HepG2 (cell line): ENCODE data around the gene ZSWIM5. TPM values are rescaled to one million over a fixed set of nuclear protein-coding genes. Genes with fewer than 3 reads are reported as not detected.

Source experiments
- ATAC-seq: fragments of 200-7000 bp; cut with Tn5 transposase; 3 replicates; pipeline ENCODE4 v1.9.1; 2020; ENCODE audit warnings: mild to moderate bottlenecking, moderate library complexity
- BruUV-seq: library from RNA; stranded (reverse); fragments of 400-500 nt; replicated peaks from 2 replicates; lab custom pipeline; 2021; lab: Mats Ljungman, UMichigan
- CTCF ChIA-PET: fragments of 300-600 bp; formaldehyde crosslinking; extraction: SDS; loops from one replicate; lab custom pipeline; 2021; ENCODE audit warnings: low total read pairs, inconsistent platforms, low intra/inter-chr PET ratio; lab: Yijun Ruan, JAX
- POLR2A ChIA-PET: fragments of 350-600 bp; sonication (Branson Sonifier 250); formaldehyde crosslinking; loops from one replicate; lab custom pipeline; 2020; ENCODE audit warnings: antibody characterized with exemption, inconsistent platforms; lab: Yijun Ruan, JAX
- DNase-seq: peaks from one replicate; pipeline ENCODE4 v3.0.0-alpha.2; 2015; ENCODE audit warnings: low spot score
- FAIRE-seq: peaks from 3 replicates; lab custom pipeline; 2011; peaks lifted over from hg19 to GRCh38; lab: Jason Lieb, UNC
- H2AFZ ChIP-seq: one replicate; pipeline ENCODE4 v1.6.1; 2011; ENCODE audit warnings: low read length, inconsistent platforms
- H3K27ac ChIP-seq: fragments of 300-600 bp; 3 replicates; pipeline ENCODE4 v1.8.0; 2011; ENCODE audit warnings: mixed run types, mild to moderate bottlenecking, mixed read lengths, low read length, inconsistent platforms; ENCODE audit not compliant: insufficient read depth; ENCODE audit errors: extremely low read length
- H3K27me3 ChIP-seq, 2 experiments: fragments of 200-600 bp in 1 of 2; 2 replicates in 1 of 2; 3 replicates in 1 of 2; pipeline versions ENCODE4 v1.6.0 to v1.8.0; 2011; ENCODE audit warnings: low read length in 2 of 2, mild to moderate bottlenecking in 2 of 2, moderate library complexity in 2 of 2, inconsistent platforms in 1 of 2; ENCODE audit not compliant: insufficient read depth in 2 of 2, control insufficient read depth in 1 of 2
- H3K36me3 ChIP-seq, 2 experiments: fragments of 200-600 bp in 1 of 2; replicated peaks in 1 of 2; 2 replicates in 1 of 2; 3 replicates in 1 of 2; pipeline versions ENCODE4 v1.5.1 to v1.8.0; 2011; ENCODE audit warnings: low read length in 2 of 2, inconsistent platforms in 1 of 2; ENCODE audit not compliant: insufficient read depth in 2 of 2, control insufficient read depth in 1 of 2
- H3K4me1 ChIP-seq: 2 replicates; pipeline ENCODE4 v1.5.1; 2012; ENCODE audit warnings: low read length, inconsistent platforms; ENCODE audit not compliant: insufficient read depth
- H3K4me2 ChIP-seq: 2 replicates; pipeline ENCODE4 v1.6.0; 2011; ENCODE audit warnings: low read depth, low read length, inconsistent platforms
- H3K4me3 ChIP-seq, 3 experiments: fragments of 200-600 bp in 1 of 3; sonication (generic), shearing (Covaris generic) in 1 of 3; replicated peaks in 1 of 3; 2 replicates each; pipeline ENCODE4 v1.5.1; 2011 to 2016; ENCODE audit warnings: low read length in 3 of 3, inconsistent platforms in 2 of 3, low read depth in 2 of 3, mild to moderate bottlenecking in 2 of 3, control low read depth in 1 of 3, mixed read lengths in 1 of 3; ENCODE audit not compliant: insufficient read depth in 1 of 3
- H3K79me2 ChIP-seq: one replicate; pipeline ENCODE4 v1.6.1; 2011; ENCODE audit warnings: low read length, inconsistent platforms; ENCODE audit not compliant: insufficient read depth
- H3K9ac ChIP-seq: 2 replicates; pipeline ENCODE4 v1.6.0; 2011; ENCODE audit warnings: mild to moderate bottlenecking, low read depth, low read length, inconsistent platforms; ENCODE audit not compliant: insufficient read depth
- H3K9me3 ChIP-seq: 2 replicates; pipeline ENCODE4 v1.5.1; 2012; ENCODE audit warnings: mild to moderate bottlenecking, low read length
- H4K20me1 ChIP-seq: 2 replicates; pipeline ENCODE4 v1.6.0; 2011; ENCODE audit warnings: inconsistent platforms, mild to moderate bottlenecking, low read length, moderate library complexity; ENCODE audit not compliant: insufficient read depth
- E2F1 ChIP-seq: sonication (generic); formaldehyde crosslinking; IDR thresholded peaks from 2 replicates; pipeline ENCODE4 v1.5.0; 2020; ENCODE audit warnings: missing genetic modification reagents
- ELF3 ChIP-seq: IDR thresholded peaks from 2 replicates; pipeline ENCODE4 v1.6.1; 2016; ENCODE audit warnings: missing genetic modification reagents, missing compliant biosample characterization
- ONECUT2 ChIP-seq: sonication (generic); formaldehyde crosslinking; IDR thresholded peaks from 2 replicates; pipeline ENCODE4 v1.4.0; 2020; ENCODE audit warnings: missing genetic modification reagents
- RBM22 ChIP-seq: fragments of 200-400 bp; formaldehyde crosslinking; optimal IDR thresholded peaks from 2 replicates; pipeline ENCODE3; 2017; ENCODE audit warnings: mild to moderate bottlenecking, low read length, moderate library complexity
- RORA ChIP-seq: sonication (generic); formaldehyde crosslinking; IDR thresholded peaks from 2 replicates; pipeline ENCODE4 v1.5.0; 2020; ENCODE audit warnings: mild to moderate bottlenecking, missing genetic modification reagents, moderate library complexity
- SALL1 ChIP-seq: sonication (generic); formaldehyde crosslinking; IDR thresholded peaks from 2 replicates; pipeline ENCODE4 v1.8.0; 2022; ENCODE audit warnings: mild to moderate bottlenecking, missing genetic modification reagents
- SMARCC2 ChIP-seq: fragments of 450-650 bp; IDR thresholded peaks from 2 replicates; pipeline ENCODE4 v1.6.1; 2017; ENCODE audit warnings: antibody characterized with exemption, mild to moderate bottlenecking
- SP2 ChIP-seq: sonication (generic); formaldehyde crosslinking; IDR thresholded peaks from 2 replicates; pipeline ENCODE4 v1.5.1; 2020; ENCODE audit warnings: mild to moderate bottlenecking, missing genetic modification reagents
- ZFYVE20 ChIP-seq: sonication (generic); formaldehyde crosslinking; IDR thresholded peaks from 2 replicates; pipeline ENCODE4 v1.8.0; 2023; ENCODE audit warnings: low read depth, mild to moderate bottlenecking, moderate library complexity, missing genetic modification reagents, borderline replicate concordance
- ZMYM4 ChIP-seq: sonication (generic); formaldehyde crosslinking; IDR thresholded peaks from 2 replicates; pipeline ENCODE4 v1.8.1; 2023; ENCODE audit warnings: mild to moderate bottlenecking, missing genetic modification reagents
- ZNF121 ChIP-seq: sonication (generic); formaldehyde crosslinking; IDR thresholded peaks from 2 replicates; pipeline ENCODE4 v1.5.0; 2020; ENCODE audit warnings: mild to moderate bottlenecking, missing genetic modification reagents
- ZNF205 ChIP-seq: IDR thresholded peaks from 2 replicates; pipeline ENCODE4 v1.6.1; 2018; ENCODE audit warnings: missing biosample characterization, missing genetic modification reagents
- ZNF678 ChIP-seq: sonication (generic); formaldehyde crosslinking; IDR thresholded peaks from 2 replicates; pipeline ENCODE4 v1.4.0; 2020; ENCODE audit warnings: mild to moderate bottlenecking, missing genetic modification reagents
- WGBS: methylation state at CpG from one replicate; pipeline ENCODE4 v1.1.6; 2017; ENCODE audit warnings: low lambda C conversion rate; 5-methylcytosine and 5-hydroxymethylcytosine counted together
- in situ Hi-C: cut with HindIII; loops from 2 replicates; pipeline ENCODE4 v1.10.0; 2017; ENCODE audit warnings: low pct_unique_long_range_greater_than_20kb; ENCODE audit not compliant: extremely low pct_ligation_motif_present
- intact Hi-C: fragments of 100-400 bp; cut with micrococcal nuclease; formaldehyde crosslinking; loops from one replicate; pipeline ENCODE4 v1.10.0; 2022; ENCODE audit not compliant: unreplicated experiment
- polyA plus RNA-seq, 8 experiments: library from polyadenylated mRNA; depleted of rRNA in 3 of 8; stranded (reverse) in 7 of 8; unstranded in 1 of 8; fragments of >200 nt; fragmentation: Illumina TruSeq in 4 of 8; extraction: Trizol in 4 of 8; gene quantifications; 2 replicates each; pipeline versions ENCODE4 v1.2.1 to v1.2.3, GENCODE V29; 2011 to 2016; ENCODE audit warnings: low read depth in 4 of 8, missing spikeins in 1 of 8, mixed read lengths in 1 of 8; ENCODE audit not compliant: insufficient read depth in 1 of 8
- total RNA-seq, 5 experiments: library from RNA; depleted of rRNA; stranded (reverse); fragments of >200 nt; fragmentation: Illumina TruSeq; extraction: Trizol; gene quantifications; 2 replicates each; pipeline ENCODE4 v1.2.3, GENCODE V29; 2016; ENCODE audit warnings: low read depth in 1 of 5
- TF ChIP-seq, protein P1 (sequence below): IDR thresholded peaks from 2 replicates; pipeline ENCODE4 v1.6.1; 2016; ENCODE audit warnings: low read depth, missing genetic modification reagents, missing compliant biosample characterization
- TF ChIP-seq, protein P2 (sequence below): sonication (generic); formaldehyde crosslinking; IDR thresholded peaks from 2 replicates; pipeline ENCODE4 v1.8.1; 2023; ENCODE audit warnings: mild to moderate bottlenecking, moderate library complexity, missing genetic modification reagents

Gene ZSWIM5
- total and polyA plus RNA-seq, 2 of the 13 experiments (the other 11 are each of a cell fraction or from before 2014, with no cell fraction given), result 11.0 to 20.6 TPM

- ChIA-PET CTCF (no interaction called here), POLR2A (no interaction called here)
- Histone ChIP-seq H3K9ac (no peak overlapping the region), H3K9me3 (no peaks in the 10 kb centered on the region), H3K79me2 (no peaks in the 10 kb centered on the region), H4K20me1 (no peaks in the 10 kb centered on the region), H3K36me3 (peaks cover 13 to 26% of the 10 kb centered on the region in 2 experiments; a peak in 4 of 5 replicates), H3K4me2 (no peak overlapping the region), H3K27ac (no peak overlapping the region), H3K27me3 (no peaks in the 10 kb centered on the region), H3K4me1 (no peaks in the 10 kb centered on the region), H2AFZ (no peak overlapping the region), H3K4me3 (no peak overlapping the region)
- ATAC-seq (no peak), FAIRE-seq (no peak), DNase-seq (no peak)
- intact Hi-C loops (no loop called here), in situ Hi-C loops (no loop called here)
- TF ChIP-seq ZNF121 (CRISPR knock-in tag), result no peak
- no peak for TF ChIP-seq RORA (CRISPR knock-in tag)
- no peak for TF ChIP-seq RBM22
- no peak for TF ChIP-seq ONECUT2
- TF ChIP-seq SMARCC2, result no peak
- no peak for TF ChIP-seq SALL1 (CRISPR knock-in tag)
- TF ChIP-seq ZMYM4 (CRISPR knock-in tag), result no peak
- no peak for TF ChIP-seq ELF3 (CRISPR knock-in tag)
- TF ChIP-seq, protein P1, sequence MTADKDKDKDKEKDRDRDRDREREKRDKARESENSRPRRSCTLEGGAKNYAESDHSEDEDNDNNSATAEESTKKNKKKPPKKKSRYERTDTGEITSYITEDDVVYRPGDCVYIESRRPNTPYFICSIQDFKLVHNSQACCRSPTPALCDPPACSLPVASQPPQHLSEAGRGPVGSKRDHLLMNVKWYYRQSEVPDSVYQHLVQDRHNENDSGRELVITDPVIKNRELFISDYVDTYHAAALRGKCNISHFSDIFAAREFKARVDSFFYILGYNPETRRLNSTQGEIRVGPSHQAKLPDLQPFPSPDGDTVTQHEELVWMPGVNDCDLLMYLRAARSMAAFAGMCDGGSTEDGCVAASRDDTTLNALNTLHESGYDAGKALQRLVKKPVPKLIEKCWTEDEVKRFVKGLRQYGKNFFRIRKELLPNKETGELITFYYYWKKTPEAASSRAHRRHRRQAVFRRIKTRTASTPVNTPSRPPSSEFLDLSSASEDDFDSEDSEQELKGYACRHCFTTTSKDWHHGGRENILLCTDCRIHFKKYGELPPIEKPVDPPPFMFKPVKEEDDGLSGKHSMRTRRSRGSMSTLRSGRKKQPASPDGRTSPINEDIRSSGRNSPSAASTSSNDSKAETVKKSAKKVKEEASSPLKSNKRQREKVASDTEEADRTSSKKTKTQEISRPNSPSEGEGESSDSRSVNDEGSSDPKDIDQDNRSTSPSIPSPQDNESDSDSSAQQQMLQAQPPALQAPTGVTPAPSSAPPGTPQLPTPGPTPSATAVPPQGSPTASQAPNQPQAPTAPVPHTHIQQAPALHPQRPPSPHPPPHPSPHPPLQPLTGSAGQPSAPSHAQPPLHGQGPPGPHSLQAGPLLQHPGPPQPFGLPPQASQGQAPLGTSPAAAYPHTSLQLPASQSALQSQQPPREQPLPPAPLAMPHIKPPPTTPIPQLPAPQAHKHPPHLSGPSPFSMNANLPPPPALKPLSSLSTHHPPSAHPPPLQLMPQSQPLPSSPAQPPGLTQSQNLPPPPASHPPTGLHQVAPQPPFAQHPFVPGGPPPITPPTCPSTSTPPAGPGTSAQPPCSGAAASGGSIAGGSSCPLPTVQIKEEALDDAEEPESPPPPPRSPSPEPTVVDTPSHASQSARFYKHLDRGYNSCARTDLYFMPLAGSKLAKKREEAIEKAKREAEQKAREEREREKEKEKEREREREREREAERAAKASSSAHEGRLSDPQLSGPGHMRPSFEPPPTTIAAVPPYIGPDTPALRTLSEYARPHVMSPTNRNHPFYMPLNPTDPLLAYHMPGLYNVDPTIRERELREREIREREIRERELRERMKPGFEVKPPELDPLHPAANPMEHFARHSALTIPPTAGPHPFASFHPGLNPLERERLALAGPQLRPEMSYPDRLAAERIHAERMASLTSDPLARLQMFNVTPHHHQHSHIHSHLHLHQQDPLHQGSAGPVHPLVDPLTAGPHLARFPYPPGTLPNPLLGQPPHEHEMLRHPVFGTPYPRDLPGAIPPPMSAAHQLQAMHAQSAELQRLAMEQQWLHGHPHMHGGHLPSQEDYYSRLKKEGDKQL, result no peak
- TF ChIP-seq SP2 (CRISPR knock-in tag), result no peak
- no peak for TF ChIP-seq ZNF678
- TF ChIP-seq ZNF205 (CRISPR knock-in tag), result no peak
- TF ChIP-seq, protein P2, sequence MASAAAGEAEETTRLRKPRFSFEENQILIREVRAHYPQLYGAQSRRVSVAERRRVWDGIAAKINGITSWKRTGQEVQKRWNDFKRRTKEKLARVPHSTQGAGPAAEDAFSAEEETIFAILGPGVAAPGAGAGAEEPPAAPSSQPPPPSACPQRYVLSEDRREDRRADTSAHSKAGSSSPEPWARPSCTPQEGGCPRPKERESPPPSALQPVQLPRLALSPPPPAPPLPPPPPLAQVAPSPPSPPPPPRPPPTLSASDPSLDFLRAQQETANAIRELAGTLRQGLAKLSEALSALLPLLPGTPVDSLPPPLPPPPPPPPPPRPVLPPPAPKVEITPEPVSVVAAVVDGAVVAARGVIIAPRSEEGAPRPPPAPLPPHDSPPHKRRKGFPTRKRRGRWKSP (CRISPR knock-in tag), result no peak
- no peak for TF ChIP-seq E2F1 (CRISPR knock-in tag)
- TF ChIP-seq ZFYVE20 (CRISPR knock-in tag), result no peak
- BruUV-seq, result no TSS peak
- WGBS, result 80% methylated on average over 2 of the region's 2 CpGs
These were observed 173.6 kb downstream of the ZSWIM5 start for GRCh38 chr1:45032837-45033236.
